B cell (primary cell): ENCODE results near the gene NCAM1. TPM values are rescaled to one million over a fixed set of nuclear protein-coding genes. Genes with fewer than 3 reads are reported as not detected.

ENCODE experiments used
- ATAC-seq: fragments of 200-7000 bp; cut with Tn5 transposase; one replicate; pipeline ENCODE4 v1.10.0; 2021; ENCODE audit warnings: low read depth, mild to moderate bottlenecking, moderate number of reproducible peaks, moderate library complexity
- CTCF ChIA-PET: fragments of 350-600 bp; sonication (Branson Sonifier 250); formaldehyde crosslinking; loops from one replicate; lab custom pipeline; 2021; ENCODE audit warnings: antibody characterized with exemption, inconsistent platforms; lab: Charles Lee
- POLR2A ChIA-PET: fragments of 350-600 bp; sonication (Branson Sonifier 250); formaldehyde crosslinking; loops from one replicate; lab custom pipeline; 2021; ENCODE audit warnings: antibody characterized with exemption; lab: Charles Lee
- DNase-seq: peaks from one replicate; pipeline ENCODE4 v3.0.0; 2013
- H2AFZ ChIP-seq: 2 replicates; pipeline ENCODE4 v1.6.1; 2012; ENCODE audit warnings: mild to moderate bottlenecking, low read depth, low read length; ENCODE audit not compliant: insufficient read depth, poor library complexity, severe bottlenecking
- H3K27ac ChIP-seq, 2 donors: 1 replicate in 1 of 2; 2 replicates in 1 of 2; pipeline ENCODE4 v1.5.1; 2012 to 2013; ENCODE audit warnings: low read length in 2 of 2, mild to moderate bottlenecking in 2 of 2, moderate library complexity in 1 of 2
- H3K27me3 ChIP-seq, 4 experiments: fragments of 200-600 bp in 1 of 4; sonication (generic) in 1 of 4; replicated peaks in 1 of 4; 1 replicate in 2 of 4; 2 replicates in 2 of 4; pipeline versions ENCODE4 v1.6.1 to v1.7.0; 2013 to 2016; ENCODE audit warnings: low read length in 3 of 4, mild to moderate bottlenecking in 2 of 4, mixed read lengths in 1 of 4, moderate library complexity in 1 of 4; ENCODE audit not compliant: insufficient read depth in 4 of 4, control insufficient read depth in 3 of 4; ENCODE audit errors: control extremely low read depth in 1 of 4
- H3K36me3 ChIP-seq, 2 experiments: replicated peaks in 1 of 2; 1 replicate in 1 of 2; 2 replicates in 1 of 2; pipeline versions ENCODE4 v1.6.1 to v1.7.1; 2013; ENCODE audit warnings: low read length in 1 of 2; ENCODE audit not compliant: insufficient read depth in 2 of 2, control insufficient read depth in 1 of 2; ENCODE audit errors: control extremely low read depth in 1 of 2, extremely low read depth in 1 of 2
- H3K4me1 ChIP-seq, 2 donors: fragments of 200-600 bp in 1 of 2; sonication (generic) in 1 of 2; 1 replicate in 1 of 2; 2 replicates in 1 of 2; pipeline versions ENCODE4 v1.5.1 to v1.6.1; 2013 to 2017; ENCODE audit warnings: low read length in 2 of 2; ENCODE audit not compliant: control insufficient read depth in 2 of 2, insufficient read depth in 2 of 2
- H3K4me2 ChIP-seq: replicated peaks from 2 replicates; pipeline ENCODE3; 2012; ENCODE audit warnings: mild to moderate bottlenecking, low read depth, low read length; ENCODE audit not compliant: poor library complexity, severe bottlenecking
- H3K4me3 ChIP-seq, 5 experiments: fragments of 200-600 bp in 1 of 5; sonication (generic) in 1 of 5; 1 replicate in 3 of 5; 2 replicates in 2 of 5; pipeline versions ENCODE4 v1.5.1 to v1.7.0; 2011 to 2016; ENCODE audit warnings: low read length in 4 of 5, mild to moderate bottlenecking in 4 of 5, low read depth in 2 of 5, control low read depth in 1 of 5, moderate library complexity in 1 of 5; ENCODE audit not compliant: insufficient read depth in 1 of 5; ENCODE audit errors: control extremely low read depth in 1 of 5, extremely low read depth in 1 of 5
- H3K79me2 ChIP-seq: fragments of 200-600 bp; sonication (generic); one replicate; pipeline ENCODE4 v1.6.0; 2016; ENCODE audit warnings: low read length; ENCODE audit not compliant: control insufficient read depth, insufficient read depth
- H3K9ac ChIP-seq: fragments of 200-600 bp; sonication (generic); 2 replicates; pipeline ENCODE4 v1.6.1; 2017; ENCODE audit warnings: mild to moderate bottlenecking, low read length, moderate library complexity
- H3K9me3 ChIP-seq, 3 donors: one replicate each; pipeline versions ENCODE4 v1.6.1 to v1.7.1; 2013; ENCODE audit warnings: low read length in 2 of 3; ENCODE audit not compliant: control insufficient read depth in 2 of 3, insufficient read depth in 1 of 3; ENCODE audit errors: control extremely low read depth in 1 of 3
- H4K20me1 ChIP-seq: 2 replicates; pipeline ENCODE4 v1.6.0; 2012; ENCODE audit warnings: mild to moderate bottlenecking, low read length; ENCODE audit not compliant: insufficient read depth, control insufficient read depth, poor library complexity, severe bottlenecking
- H3K27ac Mint-ChIP-seq: one replicate; pipeline ENCODE4 v1.8.0; 2021; ENCODE audit warnings: mixed read lengths
- H3K27me3 Mint-ChIP-seq: one replicate; pipeline ENCODE4 v1.8.0; 2021; ENCODE audit warnings: mixed read lengths
- H3K4me1 Mint-ChIP-seq: one replicate; pipeline ENCODE4 v1.8.0; 2021; ENCODE audit warnings: mixed read lengths
- H3K4me3 Mint-ChIP-seq: one replicate; pipeline ENCODE4 v1.8.0; 2021; ENCODE audit warnings: mixed read lengths
- H3K9me3 Mint-ChIP-seq: one replicate; pipeline ENCODE4 v1.8.0; 2022; ENCODE audit warnings: mixed read lengths; ENCODE audit not compliant: insufficient read depth
- CTCF ChIP-seq: fragments of 200-600 bp; IDR thresholded peaks from one replicate; pipeline ENCODE4 v1.8.0; 2022; ENCODE audit warnings: antibody characterized with exemption, mild to moderate bottlenecking
- EZH2 ChIP-seq: IDR thresholded peaks from 2 replicates; pipeline ENCODE4 v1.6.1; 2012; ENCODE audit warnings: borderline replicate concordance, low read depth, mild to moderate bottlenecking, moderate library complexity, low read length; ENCODE audit not compliant: insufficient read depth, poor library complexity, severe bottlenecking
- WGBS: methylation state at CpG from one replicate; pipeline ENCODE4 v1.1.5; 2013; ENCODE audit warnings: missing lambda C conversion rate; ENCODE audit not compliant: insufficient coverage; 5-methylcytosine and 5-hydroxymethylcytosine counted together
- intact Hi-C: fragments of 100-400 bp; cut with micrococcal nuclease; formaldehyde crosslinking; loops from one replicate; pipeline ENCODE4 v1.10.0; 2022
- polyA plus RNA-seq: library from polyadenylated mRNA; depleted of rRNA; stranded (reverse); fragments of >200 nt; gene quantifications from 2 replicates; pipeline ENCODE4 v1.2.3, GENCODE V29; 2012
- total RNA-seq, 2 donors: library from RNA; stranded (reverse); fragments of 120-200 nt in 1 of 2; gene quantifications; 1 replicate in 1 of 2; 2 replicates in 1 of 2; pipeline versions ENCODE4 v1.2.3 to v1.2.4, GENCODE V29; 2013 to 2022

The NCAM1 gene
- total and polyA plus RNA-seq, 2 donors (not counting 1 experiment from before 2014, with no cell fraction given) = 0.37 TPM; not detected in 1

- POLR2A ChIA-PET = no interaction called here
- no peaks in the 10 kb centered on the region for H3K27me3 Mint-ChIP-seq
Observed at GRCh38 chr11:113277907-113278306, 316.7 kb downstream of the NCAM1 start.

GRCh38 chr11:113278481-113278880 lies 317.3 kb downstream of the NCAM1 start:
- no peak overlapping the region for H3K4me2 ChIP-seq
- Mint-ChIP-seq H3K4me1 (no peaks in the 10 kb centered on the region), H3K9me3 (no peaks in the 10 kb centered on the region), H3K27me3 (no peaks in the 10 kb centered on the region), H3K4me3 (no peak overlapping the region), H3K27ac (no peak overlapping the region)
- H3K4me1 ChIP-seq = no peaks in the 10 kb centered on the region
- no peaks in the 10 kb centered on the region for H4K20me1 ChIP-seq
- H3K27me3 ChIP-seq = no peaks in the 10 kb centered on the region
- no peak for DNase-seq
- WGBS = 97% methylated on average over 6 of the region's 9 CpGs
- H3K4me3 ChIP-seq = no peak overlapping the region
- POLR2A ChIA-PET = no interaction called here
- H3K9ac ChIP-seq = no peak overlapping the region
- ATAC-seq = no peak
- no peaks in the 10 kb centered on the region for H3K79me2 ChIP-seq
- CTCF ChIA-PET = interaction anchor here (1.0 to 1.4 kb wide), 2 partner anchors 11 to 998 kb away, joined by 3 to 5 read pairs; no protein-coding TSS in a partner anchor
- no peak for TF ChIP-seq CTCF
- TF ChIP-seq EZH2 = no peak
- H3K36me3 ChIP-seq = no peaks in the 10 kb centered on the region
- intact Hi-C loops = no loop called here
- H3K27ac ChIP-seq = no peak overlapping the region
- no peak overlapping the region for H2AFZ ChIP-seq
- no peaks in the 10 kb centered on the region for H3K9me3 ChIP-seq

More at GRCh38 chr11:113277907-113278306, 316.7 kb downstream of the NCAM1 start:
- Histone ChIP-seq H3K4me1 (no peaks in the 10 kb centered on the region), H3K79me2 (no peaks in the 10 kb centered on the region), H3K27ac (no peak overlapping the region), H3K4me3 (no peak overlapping the region), H2AFZ (no peak overlapping the region), H3K36me3 (no peaks in the 10 kb centered on the region), H3K9me3 (no peaks in the 10 kb centered on the region), H3K27me3 (no peaks in the 10 kb centered on the region), H3K9ac (no peak overlapping the region), H3K4me2 (no peak overlapping the region), H4K20me1 (no peaks in the 10 kb centered on the region)
- WGBS = 67% methylated on average over 2 of the region's 5 CpGs
- CTCF ChIA-PET = interaction anchor here (1.4 kb wide), 1 partner anchor 11 kb away, joined by 5 read pairs; no protein-coding TSS in a partner anchor
- Mint-ChIP-seq H3K4me3 (no peak overlapping the region), H3K4me1 (no peaks in the 10 kb centered on the region), H3K27ac (no peak overlapping the region), H3K9me3 (no peaks in the 10 kb centered on the region)
- intact Hi-C loops = no loop called here
- TF ChIP-seq EZH2 (no peak), CTCF (no peak)
- DNase-seq (no peak), ATAC-seq (no peak)
